GM21515 (cell line): Measurements from ENCODE around the gene CCN5.
"Not testable (repeated sequence)": the region's sequence is repeated elsewhere in the genome, so short reads cannot be mapped to it uniquely, and the experiment has no call there.

Source experiments
- ATAC-seq: cut with Tn5 transposase; IDR thresholded peaks from one replicate; pipeline ENCODE4 v1.9.1; 2021; ENCODE audit not compliant: unreplicated experiment

The CCN5 gene

DNA sequence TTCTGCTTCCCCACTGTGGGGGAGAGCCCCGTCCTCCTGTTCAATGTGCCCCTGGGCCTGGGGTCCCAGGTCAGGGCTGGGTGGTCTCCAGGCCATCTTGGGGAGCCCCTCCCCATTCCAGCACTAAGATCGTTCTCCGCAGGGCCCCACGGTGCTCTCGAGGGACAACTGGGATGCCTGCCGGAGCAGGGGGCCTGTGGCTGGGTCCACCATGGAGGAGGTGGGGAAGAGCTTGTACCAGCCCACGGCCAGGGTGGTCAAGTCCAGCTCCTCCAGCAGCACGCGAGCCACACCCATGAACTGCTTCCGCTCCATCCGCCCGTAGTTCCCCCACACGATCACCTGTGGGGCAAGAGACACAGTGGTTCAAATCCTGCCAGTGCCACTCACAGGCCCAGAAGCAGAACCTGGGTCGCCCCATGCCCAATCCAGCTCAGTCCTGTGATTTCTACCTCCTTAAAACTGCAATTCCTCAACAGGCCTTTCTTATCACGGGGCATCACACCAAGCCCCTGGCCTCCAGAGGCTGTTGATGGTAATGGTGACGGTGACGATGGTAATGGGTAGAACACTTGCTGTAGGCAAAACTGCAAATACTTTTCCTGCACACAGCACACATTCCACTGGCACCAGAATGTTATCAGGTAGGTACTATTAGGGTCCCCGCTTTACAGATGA, 41.0 kb downstream of the CCN5 start:
- ATAC-seq: no peak

DNA sequence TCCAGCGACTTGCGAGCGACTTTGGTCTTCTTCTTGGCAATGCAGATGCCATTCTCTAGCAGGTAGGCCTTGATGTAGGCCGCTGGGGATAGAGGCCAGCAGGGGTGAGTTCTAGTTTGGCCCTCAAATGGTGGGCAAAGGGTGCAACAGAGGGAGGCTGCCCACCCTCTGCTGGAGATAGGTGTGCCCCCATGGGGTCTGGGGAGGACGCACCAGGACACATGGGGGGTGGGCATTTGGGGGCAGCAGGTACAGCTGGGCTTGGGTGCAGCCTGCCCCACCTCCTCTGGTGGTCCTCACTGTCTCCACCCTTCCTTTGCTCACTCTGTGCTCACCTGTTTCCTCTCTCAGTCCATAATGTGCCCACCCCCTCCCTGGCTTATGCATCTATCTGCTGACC, 41.8 kb downstream of the CCN5 start:
- no peak for ATAC-seq

DNA sequence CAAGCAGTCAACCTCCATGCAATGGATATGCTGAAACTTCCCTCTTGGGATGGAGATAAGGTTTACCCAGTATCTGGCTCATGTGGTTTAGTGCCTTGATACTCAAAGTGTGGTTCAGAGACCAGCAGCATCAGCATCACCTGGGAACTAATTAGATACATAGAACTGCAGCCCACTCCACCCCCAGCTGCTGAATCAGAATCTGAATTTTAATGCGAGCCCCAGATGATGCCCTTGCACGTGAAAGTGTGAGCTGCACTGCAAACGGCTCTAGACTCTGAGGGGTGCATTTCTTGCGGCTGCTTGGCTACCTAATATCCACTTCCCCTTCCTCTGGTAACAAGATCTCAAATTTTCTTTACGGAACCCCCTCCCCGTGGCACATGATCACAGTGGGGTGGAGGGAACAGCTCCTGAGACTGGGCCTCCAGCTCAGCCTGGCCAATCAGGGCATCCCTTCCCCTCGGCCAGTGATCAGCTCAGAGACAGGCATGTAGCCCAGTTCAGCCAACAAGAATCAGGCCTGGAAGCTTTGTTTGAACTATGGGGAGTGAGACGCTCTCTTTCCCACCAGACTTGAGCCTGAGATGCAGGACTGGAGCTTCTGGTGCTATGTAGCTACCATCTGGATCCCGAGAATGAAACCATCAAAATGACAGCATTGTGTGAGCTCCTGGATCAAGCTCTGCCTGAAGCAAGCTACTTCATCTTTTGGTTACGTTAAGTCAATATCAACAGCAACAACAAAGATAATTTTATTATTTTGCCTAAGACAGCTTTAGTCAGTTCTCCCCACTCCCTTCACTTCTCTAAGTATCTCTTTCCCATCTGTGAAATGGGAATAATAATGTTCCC, 43.3 kb downstream of the CCN5 start:
- ATAC-seq: no peak

DNA sequence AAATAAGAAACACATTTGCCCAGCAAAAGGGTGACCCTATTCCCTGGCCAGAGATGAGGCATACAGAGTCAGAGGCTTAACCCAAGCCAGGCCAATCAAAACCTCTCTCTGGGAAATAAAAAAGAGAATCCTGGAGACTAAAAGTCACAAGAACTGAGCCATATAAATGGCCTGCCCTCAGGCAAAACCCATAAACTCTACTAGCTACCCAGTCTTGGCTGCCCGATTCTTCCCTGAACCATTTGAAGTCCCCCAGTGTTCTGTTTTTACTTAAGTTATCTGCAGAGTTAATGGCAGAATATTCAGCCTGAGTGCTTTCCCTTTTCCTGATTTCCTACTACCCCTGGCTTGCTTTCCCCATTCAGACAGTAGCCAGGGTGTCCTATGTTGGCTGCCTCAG, 44.4 kb downstream of the CCN5 start:
- ATAC-seq: no peak

DNA sequence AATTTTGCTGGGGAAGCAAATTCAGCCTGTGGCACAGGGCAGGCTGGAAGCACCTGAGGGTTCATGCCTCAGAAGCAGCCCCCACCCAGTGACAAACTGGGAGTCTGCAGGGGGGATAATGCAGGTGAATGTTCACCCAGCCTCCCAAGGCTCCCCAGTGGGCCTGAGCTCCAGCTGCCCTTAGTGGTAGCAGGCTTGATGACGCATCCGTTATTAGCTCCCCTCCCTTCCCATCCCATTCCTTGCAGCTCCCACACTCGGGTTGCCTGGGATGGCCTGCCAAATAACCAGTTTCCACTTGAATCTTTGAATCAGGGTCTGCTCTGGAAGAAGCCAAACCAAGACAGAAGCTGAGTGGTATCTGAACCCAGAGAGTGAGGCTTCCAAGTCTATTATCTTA, 46.3 kb downstream of the CCN5 start:
- ATAC-seq: no peak

DNA sequence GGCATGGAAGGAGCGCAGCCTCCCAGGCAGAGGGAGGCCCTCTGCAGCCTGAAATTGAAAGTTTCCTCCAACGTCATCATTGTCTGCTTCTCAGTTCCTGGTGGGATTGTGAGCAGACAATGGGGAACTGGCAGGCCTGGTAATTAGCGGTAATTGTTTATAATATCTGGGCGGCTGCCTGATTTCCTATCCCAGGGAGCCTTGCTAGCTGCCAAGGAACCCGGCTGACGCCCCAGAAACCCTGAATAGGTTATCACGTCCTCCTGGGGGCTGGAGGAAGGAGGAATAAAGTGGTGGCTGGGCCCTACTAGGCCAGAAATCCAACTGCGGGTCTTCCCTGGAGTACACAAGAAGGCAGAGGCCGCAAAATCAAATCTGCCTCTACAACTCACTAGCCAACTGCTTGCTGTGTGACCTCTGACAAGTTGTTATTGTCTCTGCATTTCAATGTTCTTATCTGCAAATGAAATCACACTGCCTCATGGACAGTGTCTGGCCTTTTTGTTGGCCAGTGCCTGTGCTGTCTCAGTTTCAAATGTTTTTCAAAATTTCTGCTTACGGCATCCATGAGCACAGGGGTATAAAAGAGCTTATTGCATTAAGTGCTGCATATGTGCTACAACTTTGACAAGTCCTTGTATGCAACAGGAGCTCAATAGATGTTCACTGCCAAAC, 47.4 kb downstream of the CCN5 start:
- no peak for ATAC-seq

DNA sequence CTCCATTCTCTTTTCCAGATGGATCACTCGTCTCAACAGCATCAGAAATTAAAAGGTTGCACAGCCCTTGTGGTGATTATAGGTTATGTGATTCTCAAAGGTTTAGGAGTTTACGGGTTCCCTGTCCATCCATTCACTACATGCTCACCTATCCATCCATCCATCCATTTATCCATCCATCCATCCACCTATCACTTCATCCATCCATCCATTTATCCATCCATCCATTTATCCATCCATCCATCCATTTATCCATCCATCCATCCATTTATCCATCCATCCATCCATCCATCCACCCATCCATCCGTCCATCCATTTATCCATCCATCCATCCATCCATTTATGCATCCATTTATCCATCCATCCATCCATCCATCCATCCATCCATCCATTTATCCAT, 48.6 kb downstream of the CCN5 start:
- not testable (repeated sequence) for ATAC-seq

DNA sequence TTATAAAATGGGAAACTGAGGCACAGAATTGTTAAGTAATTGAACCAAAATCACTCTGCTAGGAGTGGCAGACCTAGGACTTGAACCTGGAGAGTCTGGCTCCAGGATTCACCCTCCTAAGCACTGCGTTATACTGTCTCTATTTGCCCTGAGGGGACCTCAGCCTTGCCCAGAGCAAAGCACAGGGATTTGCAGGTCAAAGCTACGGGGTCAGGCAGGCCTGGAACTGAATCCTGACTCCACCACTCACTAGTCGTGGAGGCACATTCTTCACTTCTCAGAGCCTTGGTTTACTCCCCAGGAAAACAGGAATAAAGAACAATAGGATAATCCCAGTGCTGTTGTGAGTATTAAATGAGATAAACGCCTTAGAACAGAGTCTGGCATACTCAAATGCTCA, 49.9 kb downstream of the CCN5 start:
- ATAC-seq: no peak

DNA sequence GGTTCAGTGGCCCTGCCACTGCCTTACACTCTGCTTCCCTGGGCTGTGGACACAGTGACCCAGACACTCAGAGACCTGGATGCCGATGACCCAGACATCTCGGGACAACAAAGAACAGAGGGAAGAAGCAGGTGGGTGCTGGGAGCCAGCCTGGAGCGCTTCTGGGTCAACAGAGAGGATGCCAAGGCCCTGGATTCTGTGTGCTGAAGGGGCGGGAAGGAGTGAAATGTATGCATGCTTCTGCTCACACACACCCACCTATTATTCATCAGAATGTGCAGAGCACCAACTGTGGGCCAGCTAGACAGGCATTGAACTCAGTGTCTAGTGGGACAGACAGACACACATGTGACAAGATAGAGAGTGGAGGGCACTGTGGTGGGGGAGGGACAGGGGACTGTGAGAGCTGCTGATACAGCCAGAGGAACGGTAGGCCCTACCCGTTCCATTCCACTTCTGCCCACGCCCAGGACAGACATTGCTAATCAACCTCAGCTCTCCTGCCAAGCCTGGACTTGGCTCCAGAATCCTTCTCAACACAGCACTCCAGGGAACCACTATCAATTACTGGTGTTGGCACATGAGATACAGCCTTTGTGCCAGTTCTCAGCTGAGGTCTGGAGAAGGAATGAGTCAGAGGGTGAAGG, 50.7 kb downstream of the CCN5 start:
- no peak for ATAC-seq

DNA sequence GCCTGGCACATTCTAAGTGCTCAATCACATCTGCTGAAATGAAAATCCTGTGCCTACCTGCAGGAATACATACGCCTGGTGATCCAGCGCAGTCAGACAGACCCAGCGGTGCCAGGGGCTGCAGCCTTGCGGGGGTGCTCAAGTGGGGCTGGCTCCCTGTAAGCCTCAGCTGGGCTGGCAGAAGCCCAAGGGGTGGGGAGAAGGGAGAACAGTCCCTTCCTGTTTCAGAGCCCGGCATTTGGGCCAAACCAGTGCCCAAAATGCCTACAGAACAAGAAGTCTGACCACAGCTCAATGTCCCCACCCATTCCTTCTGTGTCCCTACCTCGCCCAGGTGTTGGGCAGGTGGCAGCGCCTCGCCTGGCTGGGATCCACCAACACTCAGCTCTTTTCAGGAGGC, 53.1 kb downstream of the CCN5 start:
- ATAC-seq: no peak

DNA sequence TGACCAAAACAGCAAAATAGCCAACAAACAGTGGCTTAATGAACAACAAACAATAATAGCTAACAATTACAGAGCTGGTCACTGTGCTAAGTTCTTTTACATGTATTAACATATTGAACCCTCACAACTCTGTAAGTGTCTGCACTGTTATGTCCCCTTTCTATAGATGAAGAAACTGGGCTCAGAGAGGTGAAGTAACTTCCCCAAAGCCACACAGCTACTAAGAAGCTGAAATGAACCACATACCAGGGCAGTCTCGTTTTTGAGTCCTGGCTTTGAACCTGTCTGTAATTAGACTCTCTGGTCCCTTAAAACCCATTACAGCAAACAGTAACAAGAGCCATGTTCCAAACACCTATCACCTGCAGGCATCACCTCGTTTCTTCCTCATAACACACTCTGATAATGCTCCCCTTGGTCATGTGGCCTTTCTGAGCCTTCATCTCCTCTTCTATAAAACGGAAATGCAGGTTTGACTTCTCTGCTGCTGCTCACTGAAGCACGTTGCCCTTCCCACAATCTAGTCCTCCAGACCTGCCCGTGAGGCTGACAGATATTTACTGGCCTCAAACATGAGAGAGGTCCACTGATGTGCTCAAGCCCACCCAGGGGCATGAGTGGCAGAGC, 53.8 kb downstream of the CCN5 start:
- no peak for ATAC-seq

DNA sequence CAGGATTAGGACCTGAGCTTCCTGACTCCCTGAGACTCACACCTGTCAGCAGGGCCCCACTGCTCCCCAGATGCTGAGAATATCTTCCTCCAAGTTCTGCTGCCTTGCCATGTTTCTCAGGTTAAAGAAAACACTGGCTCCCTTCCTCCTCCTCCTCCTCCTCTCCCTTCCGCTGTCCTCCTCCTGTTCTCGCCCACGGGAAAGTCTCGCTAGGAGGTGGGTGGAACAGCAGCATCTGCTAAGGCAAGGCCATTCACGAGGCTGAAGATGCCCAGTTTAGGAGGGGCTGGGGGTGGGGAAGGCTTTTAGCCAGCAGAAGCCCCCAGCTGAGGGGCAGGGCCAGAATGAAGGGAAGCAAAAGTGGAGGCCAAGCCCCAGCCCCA, 54.3 kb downstream of the CCN5 start:
- ATAC-seq: no peak

DNA sequence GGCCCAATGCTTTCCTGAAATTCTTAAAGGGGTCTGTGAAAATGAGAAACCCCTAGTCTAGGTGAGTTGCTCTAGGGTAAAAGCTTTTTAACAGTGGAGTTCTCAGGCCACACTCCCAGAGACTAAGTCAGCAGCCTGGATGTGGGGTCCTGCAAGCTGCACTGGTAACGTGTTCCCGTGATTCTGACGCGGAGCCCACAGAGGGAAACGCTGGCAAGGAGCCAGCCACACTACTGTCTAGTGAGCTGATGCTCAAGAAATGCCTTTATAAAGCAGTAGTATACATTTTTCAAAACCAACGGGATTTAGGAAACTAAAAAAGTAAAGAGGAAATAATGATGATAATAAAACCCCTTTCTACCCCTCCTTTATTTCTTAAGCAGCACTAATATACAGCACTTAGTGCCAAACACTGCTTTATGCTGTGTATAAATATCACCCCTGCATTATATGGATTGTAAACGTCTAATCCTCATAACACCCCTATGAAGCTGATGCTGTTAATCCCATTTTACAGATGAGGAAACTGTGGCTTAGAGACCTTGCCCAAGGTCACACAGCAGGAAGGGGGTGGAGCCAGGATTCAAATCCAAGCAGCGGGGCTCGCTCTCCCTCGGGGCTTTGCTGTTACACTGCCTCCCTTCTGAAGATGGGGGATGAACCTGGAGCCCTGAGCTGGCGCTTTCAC, 55.5 kb downstream of the CCN5 start:
- ATAC-seq: no peak

DNA sequence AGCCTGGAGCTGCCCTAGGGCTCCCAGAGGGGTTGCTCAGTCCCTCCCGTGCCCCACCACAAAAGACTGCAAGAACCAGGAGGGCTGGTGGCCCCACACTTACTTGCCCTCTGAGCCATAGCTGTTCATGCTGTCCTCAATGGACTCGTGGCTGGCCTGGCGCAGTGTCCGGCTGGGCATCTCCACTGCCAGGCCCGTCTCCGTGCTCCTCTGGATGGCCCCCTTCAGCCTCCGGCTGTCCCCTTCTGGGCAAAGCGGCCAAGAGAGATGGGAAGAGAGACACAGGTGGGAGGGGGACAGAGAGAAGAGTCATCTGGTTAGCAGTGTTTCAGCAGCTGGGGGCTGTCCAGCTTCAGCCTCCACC, 56.0 kb downstream of the CCN5 start:
- ATAC-seq: no peak

DNA sequence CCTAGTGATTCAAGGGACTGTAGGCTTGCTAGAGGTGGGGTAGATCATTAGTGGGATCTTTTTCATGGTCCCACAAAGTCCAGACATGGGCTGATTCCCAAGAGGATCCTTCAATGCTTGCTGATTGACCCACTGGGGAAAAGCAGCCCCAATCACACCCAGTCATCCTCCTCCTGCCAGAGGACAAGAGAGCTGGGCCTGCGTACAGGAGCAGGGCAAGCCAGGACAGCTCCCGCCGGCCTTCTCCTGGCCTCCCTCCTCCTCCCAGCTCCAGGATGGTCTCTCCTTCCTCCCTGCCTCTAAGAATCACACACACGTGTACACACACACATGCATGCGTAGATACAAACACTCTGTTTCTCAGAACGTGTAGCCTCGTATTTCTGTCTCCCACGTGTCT, 57.5 kb downstream of the CCN5 start:
- no peak for ATAC-seq

DNA sequence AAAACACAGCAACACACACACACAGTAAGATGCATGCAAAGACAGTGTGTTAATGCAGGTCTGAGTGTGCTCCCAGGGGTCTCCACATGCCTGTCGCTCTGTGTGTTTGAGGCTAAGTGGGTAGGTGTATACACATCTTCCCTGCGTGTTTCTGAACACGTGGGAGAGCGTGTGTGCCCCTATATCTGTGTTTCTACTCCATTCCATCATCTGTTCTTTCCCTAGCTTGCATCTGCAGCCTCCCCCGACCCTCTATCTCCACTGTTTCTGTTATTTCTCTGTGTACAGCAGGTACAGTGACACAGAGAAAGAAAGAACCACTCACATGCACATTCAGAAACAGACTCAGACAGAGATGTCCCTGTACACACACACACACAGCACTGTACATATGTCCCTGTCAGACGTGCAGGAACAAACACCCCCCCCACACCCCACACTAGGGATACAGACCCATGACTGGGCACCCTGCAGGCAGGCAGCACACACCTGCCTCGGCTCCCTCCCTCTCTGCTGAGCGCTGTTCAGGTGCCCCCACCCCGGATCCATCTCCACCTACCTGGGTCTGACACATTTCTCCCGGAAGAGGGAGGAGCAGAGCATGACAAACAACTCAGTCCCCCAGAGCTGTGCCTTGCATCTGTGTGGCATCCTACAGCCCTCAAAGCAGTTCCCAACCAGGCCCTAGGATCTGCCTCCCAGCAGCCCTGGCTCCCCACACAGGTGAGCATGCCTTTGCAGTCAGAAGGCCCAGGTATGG, 58.1 kb downstream of the CCN5 start:
- no peak for ATAC-seq

DNA sequence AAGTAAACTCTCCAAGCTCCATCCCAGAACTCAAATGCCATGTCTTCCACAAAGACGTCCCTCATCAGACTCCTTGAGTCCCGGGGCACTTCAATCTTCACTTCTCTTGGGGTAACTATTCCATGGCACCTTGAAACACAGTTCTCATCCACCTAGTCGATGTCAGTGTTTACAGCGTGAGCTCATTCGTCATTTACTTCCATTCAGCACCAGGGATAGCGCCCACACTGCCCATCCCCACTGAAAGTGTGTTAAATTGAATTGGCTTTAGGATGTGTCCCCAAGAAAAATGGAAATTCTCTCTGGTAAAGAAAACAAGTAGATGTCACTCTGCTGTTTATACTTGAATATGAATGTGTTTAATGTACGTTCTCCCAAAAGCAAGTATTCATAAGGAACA, 61.8 kb downstream of the CCN5 start:
- ATAC-seq: no peak
